Measurements from ENCODE around the gene RAB11A.

RAB11A gene

GRCh38 chr15:65835447-65835846, 33.8 kb upstream of the RAB11A start:
- no peaks in the 10 kb centered on the region for H3K79me2 ChIP-seq (ENCODE audit: insufficient read depth, low read length)
- H3K27me3 ChIP-seq (ENCODE audit: insufficient read depth, low read length, poor library complexity, severe bottlenecking), result no peaks in the 10 kb centered on the region
- no peaks in the 10 kb centered on the region for H4K20me1 ChIP-seq (ENCODE audit: insufficient read depth, low read length, poor library complexity, severe bottlenecking)
- TF ChIP-seq CTCF (conservative IDR thresholded peaks at IDR 0.05; ENCODE audit: low read length) (no peak), EZH2phosphoT487 (IDR thresholded peaks at IDR 0.05; ENCODE audit: borderline replicate concordance) (no peak)
- H3K4me1 ChIP-seq (ENCODE audit: insufficient read depth, low read length, poor library complexity, severe bottlenecking), result peaks cover 25% of the 10 kb centered on the region
- H2AFZ ChIP-seq (ENCODE audit: low read length), result no peak overlapping the region; the same call in 1 of the 2 replicates
- H3K9me3 ChIP-seq (ENCODE audit: insufficient read depth, low read depth, low read length), result no peaks in the 10 kb centered on the region
- H3K9ac ChIP-seq (ENCODE audit: low read depth, low read length, poor library complexity, severe bottlenecking), result no peak overlapping the region
- H3K4me2 ChIP-seq (ENCODE audit: low read depth, low read length, poor library complexity, severe bottlenecking), result no peak overlapping the region
- H3K4me3 ChIP-seq (ENCODE audit: low read length, poor library complexity, severe bottlenecking), result no peak overlapping the region
- H3F3A ChIP-seq (ENCODE audit: low read depth), result no peaks in the 10 kb centered on the region
- H3K9me2 ChIP-seq (replicated peaks; ENCODE audit: low read depth, low read length), result no peaks in the 10 kb centered on the region
- H3K36me3 ChIP-seq (ENCODE audit: insufficient read depth, low read length), result no peaks in the 10 kb centered on the region

GRCh38 chr15:65836665-65837064, 32.6 kb upstream of the RAB11A start:
- no peak overlapping the region for H3K9ac ChIP-seq (ENCODE audit: low read depth, low read length, poor library complexity, severe bottlenecking)

GRCh38 chr15:65837301-65838294, 31.7 kb upstream of the RAB11A start:
- no peak overlapping the region for H3K4me2 ChIP-seq (ENCODE audit: low read depth, low read length, poor library complexity, severe bottlenecking)
- H3K27me3 ChIP-seq (ENCODE audit: insufficient read depth, low read length, poor library complexity, severe bottlenecking), result no peaks in the 10 kb centered on the region
- H3K9me2 ChIP-seq (replicated peaks; ENCODE audit: low read depth, low read length), result no peaks in the 10 kb centered on the region
- H4K20me1 ChIP-seq (ENCODE audit: insufficient read depth, low read length, poor library complexity, severe bottlenecking), result no peaks in the 10 kb centered on the region
- H3K4me1 ChIP-seq (ENCODE audit: insufficient read depth, low read length, poor library complexity, severe bottlenecking), result peaks cover 17% of the 10 kb centered on the region
- H3K79me2 ChIP-seq (ENCODE audit: insufficient read depth, low read length), result no peaks in the 10 kb centered on the region
- H3K36me3 ChIP-seq (ENCODE audit: insufficient read depth, low read length), result no peaks in the 10 kb centered on the region
- no peaks in the 10 kb centered on the region for H3K9me3 ChIP-seq (ENCODE audit: insufficient read depth, low read depth, low read length)
- no peak overlapping the region for H3K4me3 ChIP-seq (ENCODE audit: low read length, poor library complexity, severe bottlenecking)
- TF ChIP-seq EZH2phosphoT487 (IDR thresholded peaks at IDR 0.05; ENCODE audit: borderline replicate concordance) (no peak), CTCF (conservative IDR thresholded peaks at IDR 0.05; ENCODE audit: low read length) (no peak)
- no peak overlapping the region for H3K9ac ChIP-seq (ENCODE audit: low read depth, low read length, poor library complexity, severe bottlenecking)
- H3F3A ChIP-seq (ENCODE audit: low read depth), result no peaks in the 10 kb centered on the region
- H2AFZ ChIP-seq (ENCODE audit: low read length), result no peak overlapping the region

More at GRCh38 chr15:65836665-65837064, 32.6 kb upstream of the RAB11A start:
- Histone ChIP-seq H3K4me2 (ENCODE audit: low read depth, low read length, poor library complexity, severe bottlenecking) (no peak overlapping the region), H3K4me1 (ENCODE audit: insufficient read depth, low read length, poor library complexity, severe bottlenecking) (peaks cover 24% of the 10 kb centered on the region), H3K79me2 (ENCODE audit: insufficient read depth, low read length) (no peaks in the 10 kb centered on the region), H3K4me3 (ENCODE audit: low read length, poor library complexity, severe bottlenecking) (no peak overlapping the region), H3K9me2 (replicated peaks; ENCODE audit: low read depth, low read length) (no peaks in the 10 kb centered on the region), H3K27me3 (ENCODE audit: insufficient read depth, low read length, poor library complexity, severe bottlenecking) (no peaks in the 10 kb centered on the region), H3K36me3 (ENCODE audit: insufficient read depth, low read length) (no peaks in the 10 kb centered on the region), H4K20me1 (ENCODE audit: insufficient read depth, low read length, poor library complexity, severe bottlenecking) (no peaks in the 10 kb centered on the region), H2AFZ (ENCODE audit: low read length) (no peak overlapping the region), H3F3A (ENCODE audit: low read depth) (no peaks in the 10 kb centered on the region), H3K9me3 (ENCODE audit: insufficient read depth, low read depth, low read length) (no peaks in the 10 kb centered on the region)
- TF ChIP-seq CTCF (conservative IDR thresholded peaks at IDR 0.05; ENCODE audit: low read length) (peak; percentile 66), EZH2phosphoT487 (IDR thresholded peaks at IDR 0.05; ENCODE audit: borderline replicate concordance) (no peak)
